HepG2 (cell line): ENCODE data around the gene KIF1B. TPM values are rescaled to one million over a fixed set of nuclear protein-coding genes. Genes with fewer than 3 reads are reported as not detected.

Source experiments
- ATAC-seq: fragments of 200-7000 bp; cut with Tn5 transposase; 3 replicates; pipeline ENCODE4 v1.9.1; 2020; ENCODE audit warnings: mild to moderate bottlenecking, moderate library complexity
- BruUV-seq: library from RNA; stranded (reverse); fragments of 400-500 nt; replicated peaks from 2 replicates; lab custom pipeline; 2021; lab: Mats Ljungman, UMichigan
- CTCF ChIA-PET: fragments of 300-600 bp; formaldehyde crosslinking; extraction: SDS; loops from one replicate; lab custom pipeline; 2021; ENCODE audit warnings: low total read pairs, inconsistent platforms, low intra/inter-chr PET ratio; lab: Yijun Ruan, JAX
- POLR2A ChIA-PET: fragments of 350-600 bp; sonication (Branson Sonifier 250); formaldehyde crosslinking; loops from one replicate; lab custom pipeline; 2020; ENCODE audit warnings: antibody characterized with exemption, inconsistent platforms; lab: Yijun Ruan, JAX
- DNase-seq: peaks from one replicate; pipeline ENCODE4 v3.0.0-alpha.2; 2015; ENCODE audit warnings: low spot score
- FAIRE-seq: peaks from 3 replicates; lab custom pipeline; 2011; peaks lifted over from hg19 to GRCh38; lab: Jason Lieb, UNC
- H2AFZ ChIP-seq: one replicate; pipeline ENCODE4 v1.6.1; 2011; ENCODE audit warnings: low read length, inconsistent platforms
- H3K27ac ChIP-seq: fragments of 300-600 bp; 3 replicates; pipeline ENCODE4 v1.8.0; 2011; ENCODE audit warnings: mixed run types, mild to moderate bottlenecking, mixed read lengths, low read length, inconsistent platforms; ENCODE audit not compliant: insufficient read depth; ENCODE audit errors: extremely low read length
- H3K27me3 ChIP-seq, 2 experiments: fragments of 200-600 bp in 1 of 2; 2 replicates in 1 of 2; 3 replicates in 1 of 2; pipeline versions ENCODE4 v1.6.0 to v1.8.0; 2011; ENCODE audit warnings: low read length in 2 of 2, mild to moderate bottlenecking in 2 of 2, moderate library complexity in 2 of 2, inconsistent platforms in 1 of 2; ENCODE audit not compliant: insufficient read depth in 2 of 2, control insufficient read depth in 1 of 2
- H3K36me3 ChIP-seq, 2 experiments: fragments of 200-600 bp in 1 of 2; replicated peaks in 1 of 2; 2 replicates in 1 of 2; 3 replicates in 1 of 2; pipeline versions ENCODE4 v1.5.1 to v1.8.0; 2011; ENCODE audit warnings: low read length in 2 of 2, inconsistent platforms in 1 of 2; ENCODE audit not compliant: insufficient read depth in 2 of 2, control insufficient read depth in 1 of 2
- H3K4me1 ChIP-seq: 2 replicates; pipeline ENCODE4 v1.5.1; 2012; ENCODE audit warnings: low read length, inconsistent platforms; ENCODE audit not compliant: insufficient read depth
- H3K4me2 ChIP-seq: 2 replicates; pipeline ENCODE4 v1.6.0; 2011; ENCODE audit warnings: low read depth, low read length, inconsistent platforms
- H3K4me3 ChIP-seq, 3 experiments: fragments of 200-600 bp in 1 of 3; sonication (generic), shearing (Covaris generic) in 1 of 3; replicated peaks in 1 of 3; 2 replicates each; pipeline ENCODE4 v1.5.1; 2011 to 2016; ENCODE audit warnings: low read length in 3 of 3, inconsistent platforms in 2 of 3, low read depth in 2 of 3, mild to moderate bottlenecking in 2 of 3, control low read depth in 1 of 3, mixed read lengths in 1 of 3; ENCODE audit not compliant: insufficient read depth in 1 of 3
- H3K79me2 ChIP-seq: one replicate; pipeline ENCODE4 v1.6.1; 2011; ENCODE audit warnings: low read length, inconsistent platforms; ENCODE audit not compliant: insufficient read depth
- H3K9ac ChIP-seq: 2 replicates; pipeline ENCODE4 v1.6.0; 2011; ENCODE audit warnings: mild to moderate bottlenecking, low read depth, low read length, inconsistent platforms; ENCODE audit not compliant: insufficient read depth
- H3K9me3 ChIP-seq: 2 replicates; pipeline ENCODE4 v1.5.1; 2012; ENCODE audit warnings: mild to moderate bottlenecking, low read length
- H4K20me1 ChIP-seq: 2 replicates; pipeline ENCODE4 v1.6.0; 2011; ENCODE audit warnings: inconsistent platforms, mild to moderate bottlenecking, low read length, moderate library complexity; ENCODE audit not compliant: insufficient read depth
- BORCS8-MEF2B ChIP-seq: sonication (generic); formaldehyde crosslinking; IDR thresholded peaks from 2 replicates; pipeline ENCODE4 v1.8.0; 2022; ENCODE audit warnings: mild to moderate bottlenecking, missing genetic modification reagents
- FOXC1 ChIP-seq: sonication (generic); formaldehyde crosslinking; IDR thresholded peaks from 2 replicates; pipeline ENCODE4 v1.8.0; 2022; ENCODE audit warnings: mild to moderate bottlenecking, missing genetic modification reagents, borderline replicate concordance
- PRPF4 ChIP-seq: fragments of 200-400 bp; formaldehyde crosslinking; IDR thresholded peaks from 2 replicates; pipeline ENCODE4 v1.6.1; 2016; ENCODE audit warnings: low read length, low read depth; ENCODE audit not compliant: poor library complexity, severe bottlenecking
- ZNF251 ChIP-seq: sonication (generic); formaldehyde crosslinking; IDR thresholded peaks from 2 replicates; pipeline ENCODE4 v1.9.0; 2021; ENCODE audit warnings: mild to moderate bottlenecking, missing genetic modification reagents
- ZNF33B ChIP-seq: sonication (generic); formaldehyde crosslinking; IDR thresholded peaks from 2 replicates; pipeline ENCODE4 v1.5.1; 2020; ENCODE audit warnings: mild to moderate bottlenecking, missing genetic modification reagents
- WGBS: methylation state at CpG from one replicate; pipeline ENCODE4 v1.1.6; 2017; ENCODE audit warnings: low lambda C conversion rate; 5-methylcytosine and 5-hydroxymethylcytosine counted together
- in situ Hi-C: cut with HindIII; loops from 2 replicates; pipeline ENCODE4 v1.10.0; 2017; ENCODE audit warnings: low pct_unique_long_range_greater_than_20kb; ENCODE audit not compliant: extremely low pct_ligation_motif_present
- intact Hi-C: fragments of 100-400 bp; cut with micrococcal nuclease; formaldehyde crosslinking; loops from one replicate; pipeline ENCODE4 v1.10.0; 2022; ENCODE audit not compliant: unreplicated experiment
- polyA plus RNA-seq, 8 experiments: library from polyadenylated mRNA; depleted of rRNA in 3 of 8; stranded (reverse) in 7 of 8; unstranded in 1 of 8; fragments of >200 nt; fragmentation: Illumina TruSeq in 4 of 8; extraction: Trizol in 4 of 8; gene quantifications; 2 replicates each; pipeline versions ENCODE4 v1.2.1 to v1.2.3, GENCODE V29; 2011 to 2016; ENCODE audit warnings: low read depth in 4 of 8, missing spikeins in 1 of 8, mixed read lengths in 1 of 8; ENCODE audit not compliant: insufficient read depth in 1 of 8
- total RNA-seq, 5 experiments: library from RNA; depleted of rRNA; stranded (reverse); fragments of >200 nt; fragmentation: Illumina TruSeq; extraction: Trizol; gene quantifications; 2 replicates each; pipeline ENCODE4 v1.2.3, GENCODE V29; 2016; ENCODE audit warnings: low read depth in 1 of 5
- TF ChIP-seq, protein P1 (sequence below): sonication (generic); formaldehyde crosslinking; IDR thresholded peaks from 2 replicates; pipeline ENCODE4 v1.4.0; 2020; ENCODE audit warnings: mild to moderate bottlenecking, missing genetic modification reagents, borderline replicate concordance
- TF ChIP-seq, protein P2 (sequence below): fragments of 450-650 bp; IDR thresholded peaks from 2 replicates; pipeline ENCODE4 v1.6.1; 2016
- TF ChIP-seq, protein P3 (sequence below): sonication (generic); formaldehyde crosslinking; IDR thresholded peaks from 2 replicates; pipeline ENCODE4 v1.4.0; 2020; ENCODE audit warnings: mild to moderate bottlenecking, low read depth, missing genetic modification reagents
- TF ChIP-seq, protein P4 (sequence below): sonication (generic); formaldehyde crosslinking; IDR thresholded peaks from 2 replicates; pipeline ENCODE4 v1.5.0; 2020; ENCODE audit warnings: missing genetic modification reagents
- TF ChIP-seq, protein P5 (sequence below): conservative IDR thresholded peaks from 2 replicates; pipeline ENCODE4 v1.6.1; 2018; ENCODE audit warnings: missing genetic modification reagents

KIF1B gene
- total and polyA plus RNA-seq, 2 of the 13 experiments (the other 11 are each of a cell fraction or from before 2014, with no cell fraction given): 26.7 to 32.5 TPM

DNA sequence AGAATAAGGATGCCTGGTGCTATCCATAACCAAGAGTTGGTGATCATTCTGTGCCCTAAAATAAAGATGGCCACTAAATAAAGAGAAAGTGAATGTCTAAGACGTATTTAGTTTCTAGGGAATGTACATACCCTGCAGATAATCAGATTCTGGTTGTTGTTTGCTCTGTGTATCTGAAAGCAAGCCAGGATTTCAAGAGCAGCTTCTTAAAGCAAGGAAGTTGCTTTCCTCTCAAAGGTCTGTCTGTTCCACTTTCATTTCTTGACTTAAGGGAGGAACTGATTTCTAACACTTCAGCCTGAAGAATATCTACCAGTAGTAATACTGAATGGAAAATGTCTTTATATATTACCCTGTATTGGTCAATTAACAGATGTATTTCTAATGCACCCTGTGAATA lies 88.8 kb downstream of the KIF1B start:
- Histone ChIP-seq H3K4me1 (no peaks in the 10 kb centered on the region), H3K9ac (no peak overlapping the region), H3K4me2 (no peak overlapping the region), H3K9me3 (no peaks in the 10 kb centered on the region), H3K27me3 (no peaks in the 10 kb centered on the region), H4K20me1 (no peaks in the 10 kb centered on the region), H3K79me2 (no peaks in the 10 kb centered on the region), H3K27ac (no peak overlapping the region), H2AFZ (no peak overlapping the region), H3K4me3 (no peak overlapping the region), H3K36me3 (peaks cover 15 to 68% of the 10 kb centered on the region in 2 experiments)
- in situ Hi-C loops: no loop called here
- ChIA-PET POLR2A (no interaction called here), CTCF (no interaction called here)
- no TSS peak for BruUV-seq
- intact Hi-C loops: no loop called here
- TF ChIP-seq PRPF4 (no peak), ZNF33B (CRISPR knock-in tag) (no peak), BORCS8-MEF2B (CRISPR knock-in tag) (no peak), FOXC1 (no peak), ZNF251 (CRISPR knock-in tag) (no peak)
- TF ChIP-seq, protein P1, sequence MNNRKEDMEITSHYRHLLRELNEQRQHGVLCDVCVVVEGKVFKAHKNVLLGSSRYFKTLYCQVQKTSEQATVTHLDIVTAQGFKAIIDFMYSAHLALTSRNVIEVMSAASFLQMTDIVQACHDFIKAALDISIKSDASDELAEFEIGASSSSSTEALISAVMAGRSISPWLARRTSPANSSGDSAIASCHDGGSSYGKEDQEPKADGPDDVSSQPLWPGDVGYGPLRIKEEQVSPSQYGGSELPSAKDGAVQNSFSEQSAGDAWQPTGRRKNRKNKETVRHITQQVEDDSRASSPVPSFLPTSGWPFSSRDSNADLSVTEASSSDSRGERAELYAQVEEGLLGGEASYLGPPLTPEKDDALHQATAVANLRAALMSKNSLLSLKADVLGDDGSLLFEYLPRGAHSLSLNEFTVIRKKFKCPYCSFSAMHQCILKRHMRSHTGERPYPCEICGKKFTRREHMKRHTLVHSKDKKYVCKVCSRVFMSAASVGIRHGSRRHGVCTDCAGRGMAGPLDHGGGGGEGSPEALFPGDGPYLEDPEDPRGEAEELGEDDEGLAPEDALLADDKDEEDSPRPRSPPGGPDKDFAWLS (CRISPR knock-in tag): no peak
- TF ChIP-seq, protein P2, sequence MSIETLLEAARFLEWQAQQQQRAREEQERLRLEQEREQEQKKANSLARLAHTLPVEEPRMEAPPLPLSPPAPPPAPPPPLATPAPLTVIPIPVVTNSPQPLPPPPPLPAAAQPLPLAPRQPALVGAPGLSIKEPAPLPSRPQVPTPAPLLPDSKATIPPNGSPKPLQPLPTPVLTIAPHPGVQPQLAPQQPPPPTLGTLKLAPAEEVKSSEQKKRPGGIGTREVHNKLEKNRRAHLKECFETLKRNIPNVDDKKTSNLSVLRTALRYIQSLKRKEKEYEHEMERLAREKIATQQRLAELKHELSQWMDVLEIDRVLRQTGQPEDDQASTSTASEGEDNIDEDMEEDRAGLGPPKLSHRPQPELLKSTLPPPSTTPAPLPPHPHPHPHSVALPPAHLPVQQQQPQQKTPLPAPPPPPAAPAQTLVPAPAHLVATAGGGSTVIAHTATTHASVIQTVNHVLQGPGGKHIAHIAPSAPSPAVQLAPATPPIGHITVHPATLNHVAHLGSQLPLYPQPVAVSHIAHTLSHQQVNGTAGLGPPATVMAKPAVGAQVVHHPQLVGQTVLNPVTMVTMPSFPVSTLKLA: no peak
- TF ChIP-seq, protein P3, sequence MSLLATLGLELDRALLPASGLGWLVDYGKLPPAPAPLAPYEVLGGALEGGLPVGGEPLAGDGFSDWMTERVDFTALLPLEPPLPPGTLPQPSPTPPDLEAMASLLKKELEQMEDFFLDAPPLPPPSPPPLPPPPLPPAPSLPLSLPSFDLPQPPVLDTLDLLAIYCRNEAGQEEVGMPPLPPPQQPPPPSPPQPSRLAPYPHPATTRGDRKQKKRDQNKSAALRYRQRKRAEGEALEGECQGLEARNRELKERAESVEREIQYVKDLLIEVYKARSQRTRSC (CRISPR knock-in tag): no peak
- TF ChIP-seq, protein P4, sequence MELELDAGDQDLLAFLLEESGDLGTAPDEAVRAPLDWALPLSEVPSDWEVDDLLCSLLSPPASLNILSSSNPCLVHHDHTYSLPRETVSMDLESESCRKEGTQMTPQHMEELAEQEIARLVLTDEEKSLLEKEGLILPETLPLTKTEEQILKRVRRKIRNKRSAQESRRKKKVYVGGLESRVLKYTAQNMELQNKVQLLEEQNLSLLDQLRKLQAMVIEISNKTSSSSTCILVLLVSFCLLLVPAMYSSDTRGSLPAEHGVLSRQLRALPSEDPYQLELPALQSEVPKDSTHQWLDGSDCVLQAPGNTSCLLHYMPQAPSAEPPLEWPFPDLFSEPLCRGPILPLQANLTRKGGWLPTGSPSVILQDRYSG (CRISPR knock-in tag): no peak
- TF ChIP-seq, protein P5, sequence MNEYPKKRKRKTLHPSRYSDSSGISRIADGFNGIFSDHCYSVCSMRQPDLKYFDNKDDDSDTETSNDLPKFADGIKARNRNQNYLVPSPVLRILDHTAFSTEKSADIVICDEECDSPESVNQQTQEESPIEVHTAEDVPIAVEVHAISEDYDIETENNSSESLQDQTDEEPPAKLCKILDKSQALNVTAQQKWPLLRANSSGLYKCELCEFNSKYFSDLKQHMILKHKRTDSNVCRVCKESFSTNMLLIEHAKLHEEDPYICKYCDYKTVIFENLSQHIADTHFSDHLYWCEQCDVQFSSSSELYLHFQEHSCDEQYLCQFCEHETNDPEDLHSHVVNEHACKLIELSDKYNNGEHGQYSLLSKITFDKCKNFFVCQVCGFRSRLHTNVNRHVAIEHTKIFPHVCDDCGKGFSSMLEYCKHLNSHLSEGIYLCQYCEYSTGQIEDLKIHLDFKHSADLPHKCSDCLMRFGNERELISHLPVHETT (CRISPR knock-in tag): no peak
- WGBS: 95% methylated on average over 1 of the region's 1 CpG
- no peak for DNase-seq
- no peak for FAIRE-seq
- ATAC-seq: no peak
